ENCODE measurements around the gene CERK. TPM values are rescaled to one million over a fixed set of nuclear protein-coding genes. Genes with fewer than 3 reads are reported as not detected.

The CERK gene
- total RNA-seq, 1 donor from 2014 or later = 26.1 TPM

GRCh38 chr22:46666577-46667244 is 71.3 kb downstream of the CERK start:
- Histone ChIP-seq H3K4me3 (no peak overlapping the region), H3K36me3 (peaks cover 88% of the 10 kb centered on the region), H3K27me3 (ENCODE audit: low read depth) (no peaks in the 10 kb centered on the region), H3K4me1 (no peaks in the 10 kb centered on the region), H3K9me3 (no peaks in the 10 kb centered on the region), H3K27ac (no peak overlapping the region)
- intact Hi-C loops (cut with DNase I) = no loop called here
- ATAC-seq (no peak), DNase-seq (no peak)
- TF ChIP-seq, protein P1, sequence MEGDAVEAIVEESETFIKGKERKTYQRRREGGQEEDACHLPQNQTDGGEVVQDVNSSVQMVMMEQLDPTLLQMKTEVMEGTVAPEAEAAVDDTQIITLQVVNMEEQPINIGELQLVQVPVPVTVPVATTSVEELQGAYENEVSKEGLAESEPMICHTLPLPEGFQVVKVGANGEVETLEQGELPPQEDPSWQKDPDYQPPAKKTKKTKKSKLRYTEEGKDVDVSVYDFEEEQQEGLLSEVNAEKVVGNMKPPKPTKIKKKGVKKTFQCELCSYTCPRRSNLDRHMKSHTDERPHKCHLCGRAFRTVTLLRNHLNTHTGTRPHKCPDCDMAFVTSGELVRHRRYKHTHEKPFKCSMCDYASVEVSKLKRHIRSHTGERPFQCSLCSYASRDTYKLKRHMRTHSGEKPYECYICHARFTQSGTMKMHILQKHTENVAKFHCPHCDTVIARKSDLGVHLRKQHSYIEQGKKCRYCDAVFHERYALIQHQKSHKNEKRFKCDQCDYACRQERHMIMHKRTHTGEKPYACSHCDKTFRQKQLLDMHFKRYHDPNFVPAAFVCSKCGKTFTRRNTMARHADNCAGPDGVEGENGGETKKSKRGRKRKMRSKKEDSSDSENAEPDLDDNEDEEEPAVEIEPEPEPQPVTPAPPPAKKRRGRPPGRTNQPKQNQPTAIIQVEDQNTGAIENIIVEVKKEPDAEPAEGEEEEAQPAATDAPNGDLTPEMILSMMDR (IDR thresholded peaks at IDR 0.05) = no peak

- Histone ChIP-seq H3K4me1 (no peaks in the 10 kb centered on the region), H3K27ac (no peak overlapping the region), H3K27me3 (ENCODE audit: low read depth) (no peaks in the 10 kb centered on the region), H3K4me3 (no peak overlapping the region), H3K36me3 (peaks cover 83% of the 10 kb centered on the region), H3K9me3 (no peaks in the 10 kb centered on the region)
- no peak for DNase-seq
- no peak for ATAC-seq
- TF ChIP-seq, protein P1 (IDR thresholded peaks at IDR 0.05) = no peak
- intact Hi-C loops (cut with DNase I) = no loop called here
Measured at GRCh38 chr22:46665751-46666280, 72.2 kb downstream of the CERK start.

DNA sequence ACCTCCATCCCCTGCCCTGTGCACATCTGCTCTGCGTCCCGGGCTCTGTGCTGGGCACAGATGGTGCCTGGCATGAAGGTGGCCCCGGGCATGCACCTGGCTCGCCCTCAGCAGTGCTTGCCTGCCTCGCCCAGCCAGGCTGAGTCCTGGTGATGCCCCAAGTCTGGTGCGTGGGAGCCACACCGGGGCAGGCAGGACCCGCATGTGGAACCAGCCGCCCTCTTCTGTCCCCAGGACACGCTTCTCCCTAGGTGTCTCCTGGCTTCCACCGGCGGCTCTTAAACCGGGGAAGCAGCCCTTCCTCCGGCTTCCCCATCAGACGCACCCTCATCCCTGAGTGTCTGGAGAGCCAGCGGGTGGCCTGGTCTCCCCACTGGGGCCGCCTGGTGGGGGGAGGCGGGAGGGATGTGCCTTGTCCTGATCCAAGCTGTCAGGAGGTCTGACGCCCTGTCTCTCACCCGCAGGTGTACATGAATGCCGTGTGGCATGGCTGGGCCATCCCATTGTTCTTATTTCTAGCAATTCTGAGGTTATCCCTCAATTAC is 72.8 kb downstream of the CERK start:
- H3K9me3 ChIP-seq = no peaks in the 10 kb centered on the region
- intact Hi-C loops (cut with DNase I) = no loop called here
- H3K27ac ChIP-seq = no peak overlapping the region
- H3K4me3 ChIP-seq = no peak overlapping the region
- no peaks in the 10 kb centered on the region for H3K4me1 ChIP-seq
- no peaks in the 10 kb centered on the region for H3K27me3 ChIP-seq (ENCODE audit: low read depth)
- ATAC-seq = no peak
- peaks cover 77% of the 10 kb centered on the region for H3K36me3 ChIP-seq
- TF ChIP-seq, protein P1 (IDR thresholded peaks at IDR 0.05) = no peak
- no peak for DNase-seq

DNA sequence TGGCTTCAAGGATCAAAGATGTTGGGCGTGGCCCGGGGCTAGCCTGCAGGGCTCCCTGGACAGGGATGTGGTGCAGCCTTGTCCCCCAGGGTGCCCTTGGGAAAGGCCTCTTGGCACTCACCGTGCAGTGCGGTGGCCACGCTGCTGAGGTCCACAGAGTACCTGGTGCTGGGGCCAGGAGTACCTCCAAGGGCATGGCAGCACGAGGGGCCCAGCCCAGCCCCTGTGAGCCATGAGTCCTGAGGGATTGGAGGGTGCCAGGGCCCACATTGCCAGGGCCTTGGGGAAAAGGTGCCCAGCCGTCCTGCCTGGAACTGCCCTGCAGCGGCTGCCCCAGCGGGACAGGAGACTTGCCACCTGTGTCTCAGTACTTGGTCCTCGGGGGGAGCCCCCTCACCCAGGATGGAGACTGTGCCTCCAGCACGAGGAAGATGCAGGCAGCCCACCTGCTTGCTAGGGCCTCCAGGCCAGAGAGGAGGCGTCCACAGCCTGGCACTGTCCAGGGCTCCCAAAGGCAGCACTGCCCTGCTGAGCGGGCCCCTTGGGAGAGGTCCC is 73.7 kb downstream of the CERK start:
- Histone ChIP-seq H3K4me3 (no peak overlapping the region), H3K4me1 (no peaks in the 10 kb centered on the region), H3K27ac (no peak overlapping the region), H3K9me3 (no peaks in the 10 kb centered on the region), H3K27me3 (ENCODE audit: low read depth) (no peaks in the 10 kb centered on the region), H3K36me3 (peaks cover 73% of the 10 kb centered on the region)
- TF ChIP-seq, protein P1 (IDR thresholded peaks at IDR 0.05) = no peak
- no peak for ATAC-seq
- intact Hi-C loops (cut with DNase I) = no loop called here
- DNase-seq = no peak

DNA sequence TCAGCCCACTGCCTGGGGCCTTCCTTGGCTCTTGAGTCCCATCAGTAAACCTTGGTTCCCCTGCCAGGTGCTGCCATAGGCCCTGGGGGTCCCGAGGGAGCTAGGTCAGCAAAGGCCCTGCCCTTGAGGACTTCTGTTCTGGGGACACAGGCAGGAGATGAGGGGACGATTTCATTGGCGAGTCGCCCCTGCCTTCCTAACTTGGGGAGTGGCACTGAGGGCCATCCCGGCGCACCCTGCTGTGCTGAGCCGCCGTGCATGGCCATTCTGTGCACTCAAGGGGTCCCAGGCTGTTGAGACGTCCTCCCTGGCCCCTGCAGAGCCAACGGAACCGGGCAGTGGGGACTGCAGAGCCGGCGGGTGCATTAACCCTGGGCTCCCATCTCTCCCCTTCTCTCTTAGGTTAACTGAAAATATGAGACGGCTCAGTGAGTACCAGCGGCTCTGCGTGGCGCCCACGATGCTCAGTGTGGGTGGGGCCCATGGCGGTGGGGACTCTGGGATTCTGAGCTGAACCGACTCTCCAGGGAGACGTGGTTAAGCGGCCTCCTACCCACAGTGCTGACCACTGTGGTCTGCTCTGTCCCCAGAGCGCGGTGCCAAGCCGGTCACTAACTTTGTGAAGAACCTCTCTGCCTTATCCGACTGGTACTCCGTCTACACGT is 74.5 kb downstream of the CERK start:
- H3K36me3 ChIP-seq = peaks cover 67% of the 10 kb centered on the region
- TF ChIP-seq, protein P1 (IDR thresholded peaks at IDR 0.05) = no peak
- no peak overlapping the region for H3K27ac ChIP-seq
- no peaks in the 10 kb centered on the region for H3K27me3 ChIP-seq (ENCODE audit: low read depth)
- intact Hi-C loops (cut with DNase I) = no loop called here
- H3K9me3 ChIP-seq = no peaks in the 10 kb centered on the region
- H3K4me1 ChIP-seq = no peaks in the 10 kb centered on the region
- ATAC-seq (no peak), DNase-seq (no peak)
- no peak overlapping the region for H3K4me3 ChIP-seq
